COLO668 (cell line): ENCODE results near the gene RARS1.
"Not testable (repeated sequence)": the region's sequence is repeated elsewhere in the genome, so short reads cannot be mapped to it uniquely, and the experiment has no call there.

Experiments
- DNase-seq: peaks from one replicate; lab custom pipeline; 2025; ENCODE audit not compliant: unreplicated experiment; lab: John Stamatoyannopoulos, UW

Gene RARS1

DNA sequence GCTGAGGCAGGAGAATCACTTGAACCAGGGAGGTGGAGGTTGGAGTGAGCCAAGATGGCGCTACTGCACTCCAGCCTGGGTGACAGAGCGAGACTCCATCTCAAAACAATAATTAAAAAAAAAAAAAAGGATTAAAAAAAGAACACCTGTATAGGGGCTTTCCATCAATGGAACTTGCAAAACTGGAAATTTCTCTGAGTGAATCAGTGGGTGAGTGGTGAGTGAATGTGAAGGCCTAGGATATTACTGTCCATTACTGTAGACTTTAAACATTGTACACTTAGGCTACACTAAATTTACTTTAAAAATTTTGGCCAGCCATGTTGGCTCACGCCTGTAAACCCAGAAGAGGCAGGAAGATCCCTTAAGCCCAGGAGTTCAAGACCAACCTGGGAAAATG lies 5.7 kb upstream of the RARS1 start:
- DNase-seq: no peak

DNA sequence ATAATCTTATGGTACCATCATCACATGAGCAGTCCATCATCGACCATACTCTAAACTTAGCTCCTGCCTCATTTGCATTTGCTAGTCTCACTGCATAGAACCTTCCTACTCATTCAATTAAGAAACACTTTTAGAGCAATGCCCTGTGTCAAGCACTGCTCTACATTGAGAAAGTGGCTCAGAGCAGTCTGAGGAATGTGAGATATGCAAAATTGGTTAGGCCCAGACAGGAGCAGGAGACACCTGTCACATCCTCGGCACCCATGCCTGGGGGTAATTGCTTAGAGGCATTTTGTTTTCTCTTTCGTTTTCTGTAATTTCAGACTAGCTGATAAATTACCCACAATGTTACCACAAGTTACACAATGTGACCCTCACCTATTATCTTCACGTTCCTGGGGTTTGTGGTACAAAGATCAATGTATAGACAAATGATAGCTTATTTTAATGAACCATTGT lies 4.9 kb upstream of the RARS1 start:
- no peak for DNase-seq

DNA sequence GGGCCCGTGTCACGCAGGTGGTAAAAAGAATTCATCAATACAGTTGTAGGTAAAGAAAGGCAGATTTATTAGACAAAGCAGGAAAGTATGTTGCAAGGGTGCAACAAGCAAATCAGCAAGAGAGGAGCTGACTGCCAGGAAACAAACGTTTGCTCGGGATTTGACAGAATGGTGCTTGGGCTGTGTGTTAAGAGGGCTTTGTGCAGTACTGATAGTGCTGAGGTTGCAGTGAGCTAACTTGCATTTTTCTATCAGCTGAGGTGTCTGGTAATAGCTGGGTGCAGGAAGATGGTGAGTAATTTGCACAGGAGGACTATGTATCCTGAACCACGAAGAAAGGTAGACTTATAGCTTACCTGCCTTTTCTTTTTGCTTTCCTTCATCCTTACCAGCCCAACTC lies 3.9 kb upstream of the RARS1 start:
- DNase-seq: no peak

DNA sequence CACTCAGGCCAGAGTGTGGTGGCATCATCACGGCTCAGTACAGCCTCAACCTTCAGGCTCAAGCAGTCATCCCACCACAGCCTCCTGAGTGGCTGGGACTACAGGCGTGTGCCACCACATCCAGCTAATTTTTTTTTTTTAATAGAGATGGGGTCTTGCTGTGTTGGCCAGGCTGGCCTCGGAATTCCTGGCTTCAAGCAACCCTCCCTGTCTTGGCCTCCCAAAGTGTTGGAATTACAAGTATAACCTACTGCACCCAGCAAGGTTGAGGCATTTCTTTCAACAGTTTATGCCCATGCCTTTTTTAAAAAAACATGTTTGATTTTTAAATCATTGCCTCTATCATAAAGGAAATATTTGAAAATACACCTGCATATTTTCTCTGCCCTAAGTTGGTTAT lies 2.8 kb downstream of the RARS1 start:
- DNase-seq: no peak

DNA sequence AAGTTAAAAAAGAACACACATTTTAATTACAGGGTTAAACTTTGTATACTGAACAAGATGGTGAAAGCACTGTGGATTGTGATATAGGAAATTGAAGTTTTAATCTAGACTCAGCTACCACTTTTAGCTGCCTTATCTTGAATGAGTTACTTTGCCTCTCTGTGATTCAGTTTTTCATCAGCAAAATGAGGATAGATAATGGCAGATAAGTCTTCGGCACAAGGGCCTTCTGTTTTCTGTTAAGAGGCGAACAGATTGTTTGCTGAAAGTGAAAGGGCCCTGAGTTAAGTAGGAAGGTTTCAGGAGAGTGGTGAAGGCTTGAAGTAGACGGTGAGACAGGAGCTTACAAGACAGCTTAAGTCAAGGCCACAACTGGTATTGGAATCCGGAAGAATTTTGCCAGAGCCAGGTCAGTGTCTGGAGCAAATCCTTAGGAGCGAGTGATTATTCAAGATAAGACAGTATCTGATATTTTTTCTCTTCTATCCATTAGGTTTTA lies 7.8 kb downstream of the RARS1 start:
- no peak for DNase-seq

- DNase-seq: no peak
Measured at GRCh38 chr5:168502563-168503237, 16.4 kb downstream of the RARS1 start.

GRCh38 chr5:168513861-168514428 lies 27.7 kb downstream of the RARS1 start:
- no peak for DNase-seq

GRCh38 chr5:168525856-168526255 lies 39.6 kb downstream of the RARS1 start:
- peak; percentile 37 for DNase-seq

DNA sequence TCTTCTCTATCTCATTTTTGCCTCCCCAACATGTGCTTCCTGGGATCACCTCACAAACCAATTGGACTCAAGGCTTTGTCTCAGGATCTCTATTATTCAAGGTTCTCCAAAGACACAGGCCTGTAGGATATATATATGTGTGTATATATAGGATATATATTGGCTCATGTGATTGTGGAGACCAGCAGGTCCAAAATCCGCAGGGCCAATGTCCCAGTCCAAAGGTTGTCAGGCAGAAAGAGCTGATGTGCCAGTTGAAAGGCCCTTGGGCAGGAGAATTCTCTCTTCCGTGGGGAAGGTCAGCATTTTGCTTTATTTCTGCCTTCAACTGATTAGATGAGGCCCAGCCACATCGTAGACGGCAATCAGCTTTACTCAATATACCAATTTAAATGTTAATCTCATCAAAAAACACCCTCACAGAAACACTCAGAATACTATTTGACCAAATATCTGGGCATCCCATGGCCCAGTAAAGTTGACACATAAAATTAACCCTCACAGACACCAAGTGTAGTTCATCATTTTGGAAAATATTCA lies 41.6 kb downstream of the RARS1 start:
- DNase-seq: no peak

GRCh38 chr5:168528521-168529373 lies 42.5 kb downstream of the RARS1 start, which contains the start of gene FBLL1:
Gene FBLL1 (plus strand): TSS chr5:168529305. CDS start chr5:168529505, 200 bp downstream.
- peak; percentile 55 for DNase-seq

DNA sequence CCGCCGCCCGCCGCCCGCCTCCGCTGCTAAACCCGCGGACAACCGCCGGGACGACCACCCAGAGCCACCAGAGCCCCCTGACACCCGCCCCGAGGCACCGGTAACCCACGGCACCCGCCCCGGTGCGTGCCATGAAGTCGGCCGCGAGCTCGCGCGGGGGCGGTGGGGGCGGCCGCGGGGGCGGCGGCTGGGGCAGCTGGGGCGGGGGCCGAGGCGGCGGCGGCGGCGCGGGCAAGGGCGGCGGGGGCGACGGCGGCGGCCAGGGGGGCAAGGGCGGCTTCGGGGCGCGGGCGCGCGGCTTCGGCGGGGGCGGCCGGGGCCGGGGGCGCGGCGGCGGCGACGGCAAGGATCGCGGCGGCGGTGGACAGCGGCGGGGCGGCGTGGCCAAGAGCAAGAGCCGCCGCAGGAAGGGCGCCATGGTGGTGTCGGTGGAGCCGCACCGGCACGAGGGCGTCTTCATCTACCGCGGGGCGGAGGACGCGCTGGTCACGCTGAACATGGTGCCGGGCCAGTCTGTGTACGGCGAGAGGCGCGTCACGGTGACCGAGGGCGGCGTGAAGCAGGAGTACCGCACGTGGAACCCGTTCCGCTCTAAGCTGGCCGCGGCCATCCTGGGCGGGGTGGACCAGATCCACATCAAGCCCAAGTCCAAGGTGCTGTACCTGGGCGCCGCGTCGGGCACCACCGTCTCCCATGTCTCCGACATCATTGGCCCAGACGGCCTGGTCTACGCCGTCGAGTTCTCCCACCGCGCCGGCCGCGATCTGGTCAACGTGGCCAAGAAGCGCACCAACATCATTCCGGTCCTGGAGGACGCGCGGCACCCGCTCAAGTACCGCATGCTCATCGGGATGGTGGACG lies 43.3 kb downstream of the RARS1 start:
- DNase-seq: peak; percentile 32

DNA sequence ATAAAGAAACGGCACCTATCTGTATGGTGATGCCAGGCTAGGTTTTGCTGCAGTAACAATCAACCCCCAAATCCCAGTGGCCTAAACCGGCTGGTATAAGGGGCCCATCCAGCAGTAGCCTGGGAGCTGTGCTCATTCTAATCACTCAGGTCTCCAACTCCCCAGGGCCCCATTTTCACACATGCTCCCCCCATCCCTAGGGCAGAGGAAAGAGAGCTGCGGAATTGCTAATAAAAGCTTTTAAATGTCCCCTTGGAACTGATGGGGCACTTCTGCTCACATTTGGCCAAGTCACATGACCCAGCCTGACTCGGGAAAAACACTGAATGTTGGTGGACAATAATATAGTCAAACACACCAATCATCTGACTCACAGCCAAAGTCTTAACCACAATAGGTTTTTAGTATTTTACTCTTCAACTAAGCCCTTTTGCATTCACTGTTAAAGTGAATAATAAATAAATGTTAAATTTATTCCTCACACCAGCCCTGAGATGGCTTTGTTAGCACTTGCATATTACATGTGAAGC lies 44.4 kb downstream of the RARS1 start:
- no peak for DNase-seq

GRCh38 chr5:168531191-168531590 lies 44.9 kb downstream of the RARS1 start:
- DNase-seq: no peak

- DNase-seq: no peak
Measured at GRCh38 chr5:168531987-168532864, 46.0 kb downstream of the RARS1 start.

GRCh38 chr5:168534351-168534750 lies 48.1 kb downstream of the RARS1 start:
- not testable (repeated sequence) for DNase-seq

- DNase-seq: no peak
Measured at GRCh38 chr5:168537176-168537575, 50.9 kb downstream of the RARS1 start.

DNA sequence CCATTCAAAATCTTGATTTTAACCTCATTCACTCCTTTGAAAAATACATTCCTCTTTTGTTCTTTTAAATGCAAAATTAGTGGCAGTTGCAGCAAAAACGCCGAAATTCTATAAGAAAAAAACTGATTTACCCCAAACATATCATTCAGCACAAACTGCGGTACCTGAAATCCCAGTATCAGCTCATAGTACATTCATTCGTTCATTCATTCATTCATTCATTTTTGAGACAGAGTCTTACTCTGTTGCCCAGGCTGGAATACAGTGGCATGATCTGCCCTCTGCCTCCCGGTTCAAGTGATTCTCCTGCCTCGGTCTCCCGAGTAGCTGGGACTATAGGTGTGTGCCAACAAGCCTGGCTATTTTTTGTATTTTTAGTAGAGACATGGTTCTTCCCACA lies 63.3 kb downstream of the RARS1 start:
- no peak for DNase-seq

GRCh38 chr5:168550656-168551055 lies 64.4 kb downstream of the RARS1 start:
- DNase-seq: no peak

DNA sequence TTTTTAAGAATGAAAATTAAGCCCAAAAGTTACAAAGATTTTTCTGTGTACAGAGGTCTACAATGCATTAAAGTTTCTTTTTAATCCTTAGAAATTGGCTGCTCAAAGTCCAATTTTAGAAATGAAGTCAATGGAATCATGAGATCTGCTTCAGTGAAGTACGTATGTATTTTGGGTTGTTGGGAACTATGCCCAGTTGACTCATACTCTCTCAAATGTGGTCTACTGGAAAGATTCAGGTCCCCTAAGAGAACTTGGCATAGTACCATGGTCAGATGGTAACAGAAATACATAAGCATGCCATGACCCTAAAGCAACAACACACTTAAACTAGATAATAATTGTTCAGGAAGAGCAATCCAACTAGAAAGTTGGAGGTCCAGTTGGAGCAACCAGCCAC lies 65.9 kb downstream of the RARS1 start:
- DNase-seq: no peak
